ENCODE results near the gene FIGNL2.
"Not testable (repeated sequence)": the region's sequence is repeated elsewhere in the genome, so short reads cannot be mapped to it uniquely, and the experiment has no call there.

Gene FIGNL2

DNA sequence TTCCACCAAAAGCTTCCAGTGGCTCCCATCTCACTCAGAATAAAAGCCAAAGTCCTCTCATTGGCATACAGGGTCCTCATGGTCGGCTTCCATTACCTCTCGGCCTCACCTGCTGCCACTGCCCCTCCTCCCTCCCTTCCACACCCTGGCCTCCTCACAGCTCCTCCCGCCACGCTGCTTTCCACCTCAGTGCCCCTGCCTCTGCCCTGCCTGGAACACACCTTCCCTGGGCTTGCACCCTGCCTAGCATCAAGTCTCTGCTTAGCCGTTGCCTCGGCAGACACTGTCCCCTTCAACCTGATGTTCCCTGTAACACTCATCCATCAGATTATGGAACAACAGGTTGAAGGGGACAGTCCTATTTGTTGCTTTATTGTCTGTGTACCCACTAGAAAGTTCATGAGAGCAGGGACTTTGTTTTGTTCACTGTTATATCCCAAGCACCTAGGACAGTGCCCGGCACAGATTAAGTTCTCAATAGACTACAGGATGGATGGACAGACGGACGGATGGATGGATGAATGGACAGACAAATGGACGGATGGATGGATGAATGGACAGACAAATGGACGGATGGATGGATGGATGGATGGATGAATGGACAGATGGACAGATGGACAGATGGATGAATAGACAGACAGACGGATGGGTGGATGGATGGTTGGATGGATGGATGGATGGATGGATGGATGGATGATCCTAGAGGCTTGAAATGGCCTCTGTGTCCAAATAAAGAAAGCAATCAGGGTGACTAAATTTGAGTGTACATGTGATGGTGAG is 14.9 kb downstream of the FIGNL2 start:
- no peak for DNase-seq

- no peak for DNase-seq
Measured at GRCh38 chr12:51832354-51833107, 16.0 kb downstream of the FIGNL2 start.

DNA sequence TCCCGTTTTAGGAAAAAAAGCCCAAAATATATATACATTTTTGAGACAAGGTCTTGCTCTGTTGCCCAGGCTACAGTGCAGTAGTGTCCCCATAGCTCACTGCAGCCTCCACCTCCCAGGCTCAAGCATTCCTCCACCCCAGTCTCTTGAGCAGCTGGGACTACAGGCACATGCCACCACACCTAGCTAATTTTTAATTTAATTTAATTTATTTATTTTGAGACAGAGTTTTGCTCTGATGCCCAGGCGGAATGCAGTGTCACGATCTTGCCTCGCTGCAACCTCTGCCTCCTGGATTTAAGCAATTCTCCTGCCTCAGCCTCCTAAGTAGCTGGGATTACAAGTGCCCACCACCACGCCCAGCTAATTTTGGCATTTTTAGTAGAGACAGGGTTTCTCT is 16.7 kb downstream of the FIGNL2 start:
- DNase-seq: not testable (repeated sequence)

DNA sequence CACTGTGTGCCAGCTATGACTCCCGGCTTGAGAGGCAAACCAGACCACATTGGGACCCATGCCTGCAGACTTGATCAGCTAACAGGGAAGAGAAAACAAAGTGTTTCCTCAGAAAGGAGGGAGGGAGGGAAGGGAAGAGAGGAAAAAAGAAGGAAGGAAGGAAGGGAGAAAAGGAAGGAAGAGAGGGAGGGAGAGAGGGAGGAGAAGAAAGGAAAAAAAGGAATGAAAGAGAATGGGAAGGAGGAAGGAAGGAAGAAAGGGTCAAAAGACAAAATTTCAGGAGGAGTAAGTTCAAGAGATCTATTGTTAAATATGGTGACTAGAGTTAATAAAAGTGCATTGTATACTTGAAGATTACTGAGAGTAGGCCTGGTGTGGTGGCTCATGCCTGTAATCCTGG is 18.9 kb downstream of the FIGNL2 start:
- no peak for DNase-seq

DNA sequence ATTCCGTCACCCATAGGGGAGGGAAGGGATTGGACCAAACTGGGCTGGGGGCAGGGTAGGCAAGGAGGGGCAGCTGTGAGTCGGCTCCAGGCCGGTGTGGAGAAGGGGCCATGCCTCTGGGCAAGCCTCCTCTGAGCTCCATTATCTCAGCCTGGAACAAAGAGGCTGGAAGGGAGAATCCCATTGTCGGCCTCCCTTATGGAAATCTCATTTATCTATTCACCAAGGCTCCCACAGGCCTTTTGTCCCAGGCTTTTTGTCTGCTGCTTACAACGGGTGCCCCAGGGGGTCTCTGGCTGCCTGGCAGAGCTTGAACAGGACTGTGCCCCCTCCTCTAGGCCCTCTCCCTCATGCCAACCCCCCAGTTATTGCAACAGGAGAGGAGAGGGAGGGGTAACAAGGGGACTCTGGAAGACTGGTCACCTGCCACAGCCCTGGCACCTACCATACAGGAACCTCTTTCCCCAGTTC is 19.5 kb downstream of the FIGNL2 start:
- DNase-seq: peak; percentile 68

- peak; percentile 4 for DNase-seq
Measured at GRCh38 chr12:51827925-51828818, 20.3 kb downstream of the FIGNL2 start.

- DNase-seq: no peak
Measured at GRCh38 chr12:51826881-51827280, 21.6 kb downstream of the FIGNL2 start.

DNA sequence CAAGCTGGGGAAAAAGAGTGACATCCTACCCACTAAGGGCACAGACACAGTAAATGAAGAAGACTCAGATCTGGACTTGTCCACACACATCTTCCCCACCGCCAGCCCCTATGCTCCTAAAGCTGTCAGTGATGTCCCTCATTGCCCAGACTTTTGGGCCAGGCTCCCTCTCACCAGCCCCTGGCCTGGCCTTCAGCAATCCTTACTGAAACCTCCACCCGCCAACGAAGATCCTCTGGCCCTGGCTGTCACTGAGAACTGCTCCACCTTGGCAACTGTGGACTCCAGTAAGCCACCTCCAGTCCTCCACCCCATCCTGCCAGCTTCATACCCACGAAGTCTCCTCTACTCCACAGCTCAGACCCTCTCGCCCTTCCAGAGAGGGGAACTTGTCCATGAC is 23.3 kb downstream of the FIGNL2 start:
- no peak for DNase-seq

DNA sequence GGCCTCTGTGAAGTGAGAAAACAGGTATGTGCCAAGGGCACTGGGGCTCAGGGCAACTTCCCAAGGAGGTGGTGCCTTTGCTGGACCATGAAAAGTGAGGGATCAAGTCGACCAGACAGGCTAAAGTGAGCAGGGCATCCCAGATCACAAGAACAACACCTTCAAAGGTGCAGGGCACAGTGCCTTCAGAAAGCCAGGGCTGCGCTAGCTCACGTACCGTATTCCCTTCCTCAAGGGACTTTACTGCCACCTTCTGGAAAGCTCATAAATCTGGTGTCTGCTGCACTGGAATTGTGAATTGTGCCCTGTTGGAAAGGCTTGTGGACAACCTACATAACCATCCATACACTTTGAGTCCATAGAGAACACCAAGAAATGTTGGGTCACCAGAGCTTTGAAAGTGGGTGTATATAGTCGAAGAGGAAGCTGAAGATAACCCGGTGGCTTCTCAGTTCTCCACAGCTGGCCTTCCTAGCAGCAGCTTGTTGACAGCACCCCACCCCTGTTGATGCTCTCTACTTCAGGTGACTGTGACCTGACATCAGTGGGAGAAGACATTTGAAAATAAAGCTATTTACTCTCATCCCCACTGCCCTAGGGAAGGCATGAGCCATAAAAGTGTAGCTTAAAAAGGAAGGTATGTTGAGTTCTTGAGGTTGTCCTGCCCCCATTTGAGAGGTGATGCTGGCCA is 24.5 kb downstream of the FIGNL2 start:
- DNase-seq: peak; percentile 77

DNA sequence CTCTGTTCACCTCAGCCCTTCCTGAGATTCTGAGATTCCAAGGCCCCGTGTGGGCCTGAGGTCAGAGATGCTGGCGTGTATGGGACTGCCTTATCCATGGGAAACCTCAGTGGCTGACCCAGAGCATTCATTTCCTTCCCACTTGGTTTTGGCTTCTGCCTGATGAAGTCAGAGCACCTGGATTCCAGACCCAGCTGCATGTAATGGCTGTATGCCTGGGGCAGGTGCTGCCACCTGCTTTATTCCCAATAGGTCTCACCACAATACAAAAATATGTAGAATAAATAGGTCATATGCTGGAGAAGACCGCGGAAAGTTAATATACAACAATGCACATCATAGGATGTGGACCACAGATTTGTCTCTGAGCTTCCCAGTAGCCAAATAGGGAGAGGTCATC is 25.6 kb downstream of the FIGNL2 start:
- no peak for DNase-seq

DNA sequence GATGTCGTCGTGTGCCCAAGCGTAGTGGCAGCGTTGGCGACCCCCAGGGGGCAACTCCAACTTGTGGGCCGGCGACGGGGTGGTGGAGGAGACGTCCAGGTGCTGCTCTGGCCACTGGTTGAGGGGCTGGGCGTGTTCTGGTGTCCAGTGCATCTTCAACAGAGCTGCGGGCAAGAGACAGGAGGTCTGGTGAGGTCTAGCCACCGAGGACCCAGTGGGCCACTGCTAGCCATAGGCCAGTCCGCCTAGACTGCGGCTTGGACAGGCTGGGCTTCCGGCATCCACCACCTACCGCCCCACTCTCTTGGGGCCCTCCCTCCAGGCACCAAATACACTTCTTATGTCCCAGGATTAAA is 26.3 kb downstream of the FIGNL2 start:
- no peak for DNase-seq

DNA sequence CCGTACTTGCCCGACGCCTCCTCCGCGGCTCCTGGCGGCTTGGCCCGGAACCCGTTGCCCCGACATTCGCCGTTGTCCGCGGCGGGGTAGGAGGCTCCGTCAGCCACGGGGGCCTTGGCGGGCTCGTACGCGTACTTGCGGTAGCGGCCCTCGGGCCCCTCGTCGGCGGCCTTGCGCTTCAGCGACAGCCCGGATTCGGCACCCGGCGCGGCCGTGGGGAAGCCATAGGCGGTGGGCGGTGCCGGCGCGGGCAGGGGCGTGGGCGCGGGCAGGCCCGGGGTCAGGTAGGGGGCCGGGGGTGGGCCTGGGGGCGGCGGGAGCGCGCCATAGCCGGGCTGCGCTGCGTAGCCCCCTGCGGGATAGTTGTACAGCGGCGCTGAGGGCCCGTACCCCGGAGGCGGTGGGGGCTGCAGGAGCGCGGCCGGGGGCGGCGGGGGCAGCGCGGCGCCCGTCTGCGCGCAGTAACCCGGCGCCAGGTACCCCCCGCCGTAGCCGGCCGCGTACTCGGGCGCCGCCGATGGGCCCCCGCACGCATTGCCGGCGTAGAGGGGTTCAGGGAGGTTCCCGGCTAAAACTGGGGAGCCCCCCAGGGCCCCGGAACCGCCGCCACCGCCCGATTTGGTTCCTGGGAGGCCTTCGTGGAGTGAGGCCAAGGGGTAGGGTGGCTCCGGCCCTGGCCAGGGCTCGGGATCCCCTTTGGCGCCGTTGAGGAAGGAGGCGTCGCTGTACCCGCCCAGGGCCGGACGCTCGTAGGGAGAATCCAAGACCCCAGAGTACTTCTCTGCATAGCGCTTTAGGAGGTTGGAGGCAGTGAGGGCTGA is 26.9 kb downstream of the FIGNL2 start:
- DNase-seq: no peak

DNA sequence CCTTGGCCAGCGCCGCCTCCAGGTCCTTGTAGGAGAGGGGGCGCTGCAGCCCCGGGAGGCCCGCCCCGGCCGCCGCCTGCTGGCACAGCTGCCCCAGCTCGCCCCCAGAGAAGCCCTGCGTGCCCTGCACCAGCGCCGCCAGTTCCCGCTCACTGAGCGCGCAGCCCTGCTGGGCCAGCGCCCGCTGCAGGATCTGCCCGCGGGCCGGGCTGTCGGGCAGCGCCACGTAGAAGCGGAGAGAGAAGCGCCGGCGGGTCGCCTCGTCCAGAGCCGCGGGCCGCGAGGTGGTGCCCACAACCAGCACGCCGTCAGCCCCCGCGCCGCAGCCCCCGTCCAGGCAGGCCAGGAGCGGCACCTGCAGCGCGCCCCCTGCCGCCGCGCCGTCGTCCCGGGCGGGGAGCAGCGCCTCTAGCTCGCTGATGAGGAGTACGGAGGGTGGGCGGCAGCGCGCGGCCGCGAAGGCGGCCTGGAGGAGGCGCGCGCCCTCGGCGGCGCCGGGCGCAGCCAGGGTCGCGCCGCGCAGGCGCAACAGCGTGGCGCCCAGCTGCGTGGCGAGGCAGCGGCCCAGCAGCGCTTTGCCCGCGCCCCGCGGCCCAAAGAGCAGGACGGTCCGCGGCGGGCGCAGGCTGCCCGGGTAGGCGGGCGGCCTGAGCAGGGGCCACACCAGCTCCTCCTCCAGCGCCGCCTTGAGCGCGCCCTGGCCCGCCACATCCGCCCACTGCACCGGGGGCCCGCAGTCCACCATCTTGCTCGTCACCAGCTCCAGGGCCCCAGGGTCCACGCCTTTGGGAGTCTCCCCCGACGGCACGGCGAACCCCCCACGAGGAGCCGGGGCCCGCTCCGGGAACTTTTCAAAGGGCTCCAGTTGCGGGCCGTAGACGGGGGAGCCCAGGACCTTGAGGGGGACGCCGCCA is 27.7 kb downstream of the FIGNL2 start:
- DNase-seq: peak; percentile 84

DNA sequence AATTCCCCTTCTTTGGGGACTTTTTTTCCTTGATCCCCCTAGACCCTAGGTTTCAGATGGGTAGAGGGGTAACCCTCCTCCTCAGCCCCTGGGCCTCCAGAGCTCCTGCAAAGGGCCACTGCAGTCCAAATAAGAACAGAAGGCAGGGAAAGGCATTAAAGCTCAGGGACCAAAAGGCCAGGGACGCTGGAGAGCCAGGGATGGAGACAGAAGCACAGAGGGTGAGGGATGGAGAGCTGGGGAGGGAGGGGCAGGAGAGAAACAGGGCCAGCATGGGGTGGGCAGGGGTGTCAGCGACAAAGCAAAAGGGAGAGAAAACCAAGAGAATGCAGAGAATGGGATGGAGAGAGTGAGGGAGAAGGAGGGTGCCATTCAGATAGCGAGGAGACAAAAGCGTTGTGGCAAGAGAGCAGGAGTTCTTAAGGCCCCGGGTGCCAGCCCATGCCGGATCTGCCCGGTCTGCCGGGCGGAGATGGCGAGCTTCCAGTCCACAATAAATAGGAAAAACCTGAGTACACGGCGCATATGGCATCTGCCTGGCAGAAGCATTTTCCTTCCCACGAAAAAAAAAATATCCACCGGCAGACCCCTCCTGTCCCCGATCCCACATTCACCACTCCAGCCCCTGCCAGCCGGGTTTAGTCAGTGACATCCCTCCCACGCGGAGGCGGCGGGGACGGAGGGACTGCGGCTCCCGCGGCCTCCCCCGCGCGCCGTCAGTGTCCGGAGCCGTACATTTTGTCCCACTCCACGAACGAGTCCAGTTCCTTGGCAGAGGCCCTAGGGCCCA is 28.6 kb downstream of the FIGNL2 start:
- DNase-seq: no peak

DNA sequence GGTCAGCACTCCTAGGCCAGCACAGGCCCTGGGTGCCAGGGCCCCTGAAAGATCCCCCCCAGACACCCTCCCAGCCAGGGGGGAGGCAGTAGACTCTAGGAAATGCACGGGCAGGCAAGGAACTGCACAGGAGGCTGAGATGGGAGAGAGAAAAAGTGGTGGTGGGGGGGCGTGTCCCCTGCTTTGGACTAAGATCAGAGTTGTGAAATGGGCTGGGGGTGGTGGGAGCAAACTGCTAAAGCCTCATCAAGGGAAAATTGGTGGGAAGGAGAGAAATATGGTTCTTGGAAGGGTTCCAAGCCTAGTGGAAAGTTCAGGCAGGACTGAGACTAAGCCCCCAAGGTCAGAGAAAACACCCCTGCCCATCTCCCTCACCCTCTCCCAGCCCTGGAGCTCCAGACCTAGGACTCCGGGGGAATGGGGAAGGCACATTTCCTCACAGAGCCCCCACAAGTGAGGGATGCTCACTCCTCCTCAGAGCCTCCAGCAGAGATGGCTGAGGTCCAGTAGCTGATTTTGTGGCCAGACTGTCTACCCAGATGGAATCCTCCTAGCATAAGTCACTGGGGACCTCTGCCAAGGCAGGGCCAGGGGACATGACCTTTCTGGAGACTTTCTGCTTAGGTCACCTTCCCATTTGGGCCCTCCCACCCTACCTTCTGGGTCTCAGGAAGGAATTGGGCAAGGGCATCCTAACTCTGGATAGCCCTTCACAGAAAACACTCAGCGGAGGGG is 29.8 kb downstream of the FIGNL2 start:
- no peak for DNase-seq

GRCh38 chr12:51818086-51818485 is 30.4 kb downstream of the FIGNL2 start:
- DNase-seq: no peak

DNA sequence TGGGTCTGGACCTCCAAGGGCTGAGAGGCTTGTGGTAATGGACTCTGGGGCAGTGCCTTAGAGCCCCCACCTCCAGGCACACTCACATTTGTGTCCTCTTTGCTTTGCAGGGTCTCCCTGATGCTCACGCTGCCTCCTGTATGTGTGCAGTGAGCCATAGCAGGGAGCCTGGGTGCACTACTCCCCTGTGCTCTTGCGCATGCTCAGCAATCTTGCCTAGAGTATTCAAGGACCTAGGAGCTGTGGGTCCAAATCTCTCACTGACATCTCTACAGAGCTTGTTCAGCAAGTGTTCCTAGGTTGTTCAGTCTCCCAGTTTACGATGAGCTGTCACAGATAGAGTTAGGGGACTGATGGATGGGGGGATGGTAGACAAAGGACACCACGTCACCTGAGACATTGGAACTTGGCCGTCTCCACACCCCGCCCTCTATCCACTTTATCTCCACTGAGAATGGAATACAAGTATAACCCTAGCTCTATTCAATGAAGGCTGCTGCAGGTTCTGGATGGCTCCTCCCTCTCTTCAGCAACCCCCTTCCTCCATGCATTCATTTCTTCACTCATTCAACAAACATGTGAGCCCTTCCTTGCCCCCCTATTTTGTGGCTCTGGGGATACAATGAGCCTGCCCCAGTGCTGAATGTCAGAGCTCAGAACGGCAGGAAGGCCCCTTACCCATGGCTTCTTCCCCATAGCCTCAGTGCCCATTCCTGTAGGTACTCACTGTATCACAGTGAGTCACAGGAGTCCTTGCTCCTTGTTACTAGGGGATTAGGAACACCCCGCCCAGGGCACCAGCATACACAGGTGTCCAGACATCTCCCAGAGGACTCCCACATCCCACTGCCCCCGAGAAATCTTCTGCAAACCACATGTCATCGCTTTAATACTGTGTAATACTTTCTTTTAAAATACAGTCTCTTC is 31.2 kb downstream of the FIGNL2 start:
- DNase-seq: peak; percentile 6

DNA sequence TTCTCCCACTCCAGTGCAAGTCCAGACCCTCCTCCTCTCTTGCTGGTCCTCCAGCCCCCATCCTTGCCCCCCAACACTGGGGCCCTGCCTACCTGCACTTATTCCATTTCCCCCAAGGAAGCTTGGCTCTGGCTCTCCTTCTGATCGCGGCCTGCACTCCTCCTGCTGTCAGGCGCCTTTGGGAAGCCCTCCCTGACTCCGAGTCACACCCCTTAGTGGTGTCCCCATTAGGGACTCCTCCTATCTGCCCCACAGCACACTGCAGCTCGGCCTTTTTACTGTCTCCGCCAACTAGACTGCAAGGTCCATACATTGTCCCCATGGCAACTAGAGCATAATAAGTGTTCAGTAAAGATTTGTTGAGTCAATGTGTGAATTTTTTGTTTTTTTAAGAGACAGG is 32.9 kb downstream of the FIGNL2 start:
- peak; percentile 25 for DNase-seq

All from eye (tissue), 1 donor.